Adrenal gland (tissue), 12 donors: ENCODE results near the gene IPPK. TPM values are rescaled to one million over a fixed set of nuclear protein-coding genes. Genes with fewer than 3 reads are reported as not detected.

ENCODE experiments used
- DNase-seq, 7 donors: peaks; one replicate each; pipeline ENCODE4 v3.0.0-alpha.2; 2019 to 2020
- H3K27ac ChIP-seq, 5 donors: fragments of 200-600 bp; sonication (generic) in 4 of 5; 1 replicate in 3 of 5; 2 replicates in 2 of 5; pipeline versions ENCODE4 v1.5.1 to v1.8.0; 2016 to 2020; ENCODE audit warnings: mild to moderate bottlenecking in 1 of 5
- H3K27me3 ChIP-seq: fragments of 200-600 bp; 2 replicates; pipeline ENCODE4 v1.8.0; 2021
- H3K36me3 ChIP-seq, 2 donors: fragments of 200-600 bp; replicated peaks in 1 of 2; 1 replicate in 1 of 2; 2 replicates in 1 of 2; pipeline versions ENCODE4 v1.5.1 to v1.8.0; 2018 to 2022
- H3K4me1 ChIP-seq, 2 donors: fragments of 200-600 bp; replicated peaks in 1 of 2; 1 replicate in 1 of 2; 2 replicates in 1 of 2; pipeline versions ENCODE4 v1.5.1 to v1.8.0; 2018 to 2021
- H3K4me3 ChIP-seq, 4 donors: fragments of 200-600 bp; sonication (generic) in 3 of 4; one replicate each; pipeline ENCODE4 v1.5.1; 2016 to 2018
- H3K9me3 ChIP-seq, 3 donors: fragments of 200-600 bp; sonication (generic) in 1 of 3; replicated peaks in 1 of 3; 1 replicate in 2 of 3; 2 replicates in 1 of 3; pipeline versions ENCODE4 v1.5.1 to v1.8.0; 2016 to 2021
- CTCF ChIP-seq, 6 experiments: fragments of 450-650 bp in 4 of 6; fragments of 200-600 bp in 2 of 6; sonication (generic) in 1 of 6; IDR thresholded peaks; 1 replicate in 5 of 6; 2 replicates in 1 of 6; pipeline versions ENCODE4 v1.5.1 to v1.8.0; 2016 to 2021; ENCODE audit warnings: antibody characterized with exemption in 6 of 6, mild to moderate bottlenecking in 2 of 6, moderate library complexity in 1 of 6
- POLR2A ChIP-seq, 2 donors: fragments of 450-650 bp; IDR thresholded peaks; one replicate each; pipeline ENCODE4 v1.6.1; 2017; ENCODE audit warnings: antibody characterized with exemption in 2 of 2, mild to moderate bottlenecking in 2 of 2, moderate library complexity in 1 of 2
- WGBS, 4 donors: extraction: QIAGEN DNeasy Blood & Tissue Kit in 2 of 4; methylation state at CpG; one replicate each; pipeline versions ENCODE4 v1.1.5 to v1.1.7; 2013 to 2017; 5-methylcytosine and 5-hydroxymethylcytosine counted together
- intact Hi-C, 2 donors: fragments of 100-400 bp; cut with DNase I; formaldehyde crosslinking; loops; one replicate each; pipeline versions ENCODE4 v1.14.1 to v1.15.0; 2022 to 2023
- polyA plus RNA-seq, 3 donors: library from polyadenylated mRNA; stranded (reverse); fragments of 200-250 nt in 2 of 3; fragments of 350-450 nt in 1 of 3; fragmentation: Illumina TruSeq in 1 of 3; extraction: RNeasy Lipid Tissue Mini Kit (QIAGEN cat#74804) in 1 of 3; gene quantifications; one replicate each; pipeline ENCODE4 v1.2.3, GENCODE V29; 2013 to 2014
- total RNA-seq, 9 donors: library from RNA; depleted of rRNA in 4 of 9; stranded (reverse); fragments of >200 nt in 4 of 9; fragments of 120-200 nt in 1 of 9; fragmentation: NEBNext Ultra II Directional in 1 of 9; extraction: Animal tissue kit (Norgen Biotek cat#: 25700) in 1 of 9; gene quantifications; one replicate each; pipeline versions ENCODE4 v1.1.0 to v1.2.4, GENCODE V29; 2013 to 2023
- donor health status: healthy with polysubstance abuse.
- donor health status: Bipolar disorder and iron deficiency.
- donor health status: DM: yes; HTN: yes; CAD: no.
- donor health status: DM: no; HTN: no; CAD: no.
- donor health status: DM: no; HTN: no; CAD: no.
- donor health status: DM: yes; HTN: yes; CAD: no.

IPPK gene
- total and polyA plus RNA-seq, 12 donors: 2.9 to 22.2 (median 9.0) TPM

GRCh38 chr9:92661743-92662142 is 8.2 kb downstream of the IPPK start:
- Histone ChIP-seq H3K4me1 (peaks cover 0 to 17% of the 10 kb centered on the region in 2 donors), H3K36me3 (peaks cover 0 to 8% of the 10 kb centered on the region in 2 donors), H3K4me3 (no peak overlapping the region), H3K9me3 (no peaks in the 10 kb centered on the region), H3K27ac (no peak overlapping the region), H3K27me3 (no peaks in the 10 kb centered on the region)
- intact Hi-C loops: no loop called here
- TF ChIP-seq POLR2A (IDR thresholded peaks at IDR 0.05): no peak
- no peak for TF ChIP-seq CTCF (IDR thresholded peaks at IDR 0.05)
- DNase-seq: no peak
- 86 to 93% (median 87%) methylated on average over 2 to 4 of the region's 4 CpGs for WGBS, 4 donors

GRCh38 chr9:92661127-92661526 is 8.8 kb downstream of the IPPK start:
- no peak for DNase-seq
- intact Hi-C loops: no loop called here

GRCh38 chr9:92660266-92660665 is 9.7 kb downstream of the IPPK start:
- H3K27me3 ChIP-seq: no peaks in the 10 kb centered on the region
- 88 to 98% (median 91%) methylated on average over 4 of the region's 4 CpGs for WGBS, 4 donors
- H3K4me3 ChIP-seq: no peak overlapping the region
- peaks cover 0 to 4% of the 10 kb centered on the region in 2 donors for H3K4me1 ChIP-seq
- intact Hi-C loops: no loop called here
- TF ChIP-seq CTCF (IDR thresholded peaks at IDR 0.05): no peak
- no peak for TF ChIP-seq POLR2A (IDR thresholded peaks at IDR 0.05)
- H3K9me3 ChIP-seq: no peaks in the 10 kb centered on the region
- DNase-seq: no peak
- no peak overlapping the region for H3K27ac ChIP-seq
- H3K36me3 ChIP-seq: peaks cover 0 to 18% of the 10 kb centered on the region in 2 donors

More at GRCh38 chr9:92661127-92661526, 8.8 kb downstream of the IPPK start:
- Histone ChIP-seq H3K27me3 (no peaks in the 10 kb centered on the region), H3K9me3 (no peaks in the 10 kb centered on the region), H3K4me1 (peaks cover 0 to 11% of the 10 kb centered on the region in 2 donors), H3K27ac (no peak overlapping the region), H3K36me3 (peaks cover 0 to 14% of the 10 kb centered on the region in 2 donors), H3K4me3 (no peak overlapping the region)
- TF ChIP-seq CTCF (IDR thresholded peaks at IDR 0.05) (no peak), POLR2A (IDR thresholded peaks at IDR 0.05) (no peak)
- WGBS, 4 donors: 79 to 91% (median 83%) methylated on average over 4 to 5 of the region's 5 CpGs

- Histone ChIP-seq H3K27me3 (no peaks in the 10 kb centered on the region), H3K36me3 (peaks cover 0 to 18% of the 10 kb centered on the region in 2 donors), H3K9me3 (no peaks in the 10 kb centered on the region), H3K4me3 (no peak overlapping the region), H3K4me1 (peaks cover 0 to 4% of the 10 kb centered on the region in 2 donors), H3K27ac (no peak overlapping the region)
- intact Hi-C loops: no loop called here
- TF ChIP-seq CTCF (IDR thresholded peaks at IDR 0.05): no peak
- TF ChIP-seq POLR2A (IDR thresholded peaks at IDR 0.05): no peak
- WGBS, 4 donors: 81 to 93% (median 87%) methylated on average over 6 to 10 of the region's 10 CpGs
- no peak for DNase-seq
These were observed 10.3 kb downstream of the IPPK start for GRCh38 chr9:92659601-92660000.
